ENCODE results near the gene FOXL3.
"Not testable (repeated sequence)": the region's sequence is repeated elsewhere in the genome, so short reads cannot be mapped to it uniquely, and the experiment has no call there.

The FOXL3 gene

GRCh38 chr7:286266-286665 lies 3.7 kb upstream of the FOXL3 start:
- DNase-seq (ENCODE audit: low spot score) (no peak), FAIRE-seq (no peak)

DNA sequence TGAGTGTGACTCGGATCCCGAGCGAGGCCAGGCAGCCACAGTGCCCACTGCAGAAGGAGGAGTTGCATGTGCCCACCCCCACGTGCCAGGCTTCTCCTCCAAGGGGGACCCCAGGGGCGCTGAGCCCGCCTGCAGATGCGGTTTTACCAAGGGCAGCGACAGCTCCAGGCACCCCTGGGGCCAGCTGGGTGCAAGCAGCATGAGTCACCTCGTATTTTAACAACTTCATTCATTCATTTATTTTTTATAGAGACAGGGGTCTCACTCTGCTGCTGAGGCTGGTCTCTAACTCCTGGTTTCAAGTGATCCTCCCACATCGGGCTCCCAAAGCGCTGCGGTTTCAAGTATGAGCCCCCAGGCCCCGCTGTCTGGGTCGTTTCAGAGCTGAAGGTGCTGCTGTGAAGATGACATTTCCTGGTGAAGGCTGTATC lies 1.3 kb upstream of the FOXL3 start:
- FAIRE-seq = no peak
- no peak for DNase-seq (ENCODE audit: low spot score)

DNA sequence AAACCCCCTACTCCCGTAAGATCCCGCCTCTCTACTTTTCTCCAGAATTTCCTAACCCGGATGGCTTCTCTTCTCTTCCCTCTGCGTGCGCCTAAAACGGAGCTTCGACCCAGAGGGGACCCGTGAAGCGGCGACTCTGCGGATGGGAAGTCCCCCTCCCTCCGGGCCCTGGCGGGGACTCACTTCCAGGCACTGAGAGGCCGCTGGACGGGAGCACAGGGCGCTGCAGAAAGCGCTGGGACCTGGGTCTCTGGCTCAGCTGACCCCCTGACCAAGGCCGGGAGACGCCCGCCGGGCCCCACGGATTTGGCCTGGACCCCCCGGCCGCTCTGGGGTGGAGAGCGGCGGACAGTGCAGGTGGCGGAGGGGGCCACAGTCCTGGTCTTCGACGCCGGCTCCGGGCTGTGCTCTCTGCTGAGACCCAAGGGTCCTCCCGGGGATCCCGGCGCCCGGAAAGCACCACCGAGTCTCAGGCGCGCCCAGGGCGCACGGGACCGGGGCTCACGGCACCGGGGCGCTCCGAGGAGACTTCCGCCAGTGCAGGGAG lies 688 bp upstream of the FOXL3 start:
- FAIRE-seq = no peak
- DNase-seq (ENCODE audit: low spot score) = no peak

DNA sequence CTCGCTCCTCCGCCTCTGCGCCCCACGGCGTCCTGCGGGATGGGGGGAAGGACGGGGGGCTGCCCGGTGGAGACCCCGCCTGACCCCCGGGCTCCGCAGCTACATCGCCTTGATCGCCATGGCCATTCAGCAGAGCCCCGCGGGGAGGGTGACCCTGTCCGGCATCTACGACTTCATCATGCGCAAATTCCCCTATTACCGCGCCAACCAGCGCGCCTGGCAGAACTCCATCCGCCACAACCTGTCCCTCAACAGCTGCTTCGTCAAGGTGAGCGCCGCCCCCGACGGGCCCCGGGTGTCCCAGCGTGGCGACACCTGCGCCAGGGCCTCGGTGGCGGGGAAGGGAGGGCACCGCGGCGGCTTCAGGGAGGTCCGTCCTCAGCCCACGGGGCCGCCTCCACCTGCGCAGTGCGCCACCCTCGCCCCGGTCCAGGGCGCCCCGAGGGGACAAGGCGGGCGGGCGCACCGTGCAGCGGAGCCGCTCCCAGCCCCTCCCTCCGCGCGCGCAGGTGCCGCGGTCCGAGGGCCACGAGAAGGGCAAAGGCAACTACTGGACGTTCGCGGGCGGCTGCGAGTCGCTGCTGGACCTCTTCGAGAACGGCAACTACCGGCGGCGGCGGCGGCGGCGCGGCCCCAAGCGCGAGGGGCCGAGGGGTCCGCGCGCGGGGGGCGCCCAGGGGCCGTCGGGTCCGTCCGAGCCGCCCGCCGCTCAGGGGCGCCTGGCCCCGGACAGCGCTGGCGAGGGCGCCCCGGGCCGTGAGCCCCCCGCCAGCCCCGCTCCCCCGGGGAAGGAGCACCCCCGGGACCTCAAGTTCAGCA lies 793 bp downstream of the FOXL3 start:
- FAIRE-seq (no peak), DNase-seq (ENCODE audit: low spot score) (no peak)

DNA sequence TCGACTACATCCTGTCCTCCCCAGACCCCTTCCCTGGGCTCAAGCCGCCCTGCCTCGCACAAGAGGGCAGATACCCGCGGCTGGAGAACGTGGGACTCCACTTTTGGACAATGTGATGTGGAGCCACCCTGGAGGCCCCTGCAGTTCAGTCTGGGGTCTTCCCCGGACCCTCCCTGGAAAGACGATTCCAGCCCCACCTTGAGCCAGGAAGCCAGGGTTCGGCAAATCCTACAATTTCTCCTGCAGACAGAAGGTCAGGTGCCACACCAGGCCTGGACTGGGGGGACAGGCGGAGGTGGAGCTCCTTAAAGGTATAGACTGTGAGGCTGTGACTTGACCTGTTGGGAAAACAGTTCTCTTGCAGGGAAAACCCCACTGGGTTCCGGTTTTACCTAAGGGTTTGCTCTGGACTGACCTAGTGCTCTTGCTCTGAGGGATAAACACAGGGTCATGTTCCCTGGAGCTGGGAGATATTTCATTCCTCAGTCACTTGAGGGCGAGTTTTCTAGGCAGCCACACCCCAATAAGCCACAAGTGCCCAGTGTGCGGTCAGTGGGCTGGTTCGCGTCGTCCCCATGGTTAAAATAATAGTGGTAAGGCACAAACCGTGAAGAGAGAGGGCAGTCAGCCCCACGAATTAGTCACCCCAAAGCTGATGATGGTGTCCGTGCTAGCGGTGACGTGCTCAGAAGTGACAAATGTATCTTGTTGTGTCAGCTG lies 1.6 kb downstream of the FOXL3 start:
- peak; percentile 72 for DNase-seq (ENCODE audit: low spot score)
- peak; percentile 78 for FAIRE-seq

DNA sequence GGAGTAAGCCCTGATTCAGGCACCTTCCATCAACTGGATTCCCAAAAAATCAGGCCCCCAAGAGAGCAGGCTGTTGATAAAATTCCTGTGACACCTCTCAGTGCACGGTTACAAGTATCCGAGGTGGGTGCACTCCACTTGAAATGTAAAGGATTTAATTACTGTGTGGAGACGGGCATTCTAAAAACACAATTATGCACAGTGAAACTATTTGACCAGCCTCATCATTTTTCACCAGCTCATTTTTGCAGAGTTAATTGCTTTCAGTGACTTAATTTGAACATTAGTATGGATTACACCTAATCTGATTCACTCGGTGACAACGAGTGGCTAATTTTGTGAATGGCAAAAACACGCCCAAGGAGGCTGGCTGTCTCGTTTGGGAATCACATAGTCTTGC lies 2.3 kb downstream of the FOXL3 start:
- DNase-seq (ENCODE audit: low spot score) = no peak
- FAIRE-seq = no peak

GRCh38 chr7:292826-293225 lies 2.9 kb downstream of the FOXL3 start:
- DNase-seq (ENCODE audit: low spot score) (no peak), FAIRE-seq (no peak)

DNA sequence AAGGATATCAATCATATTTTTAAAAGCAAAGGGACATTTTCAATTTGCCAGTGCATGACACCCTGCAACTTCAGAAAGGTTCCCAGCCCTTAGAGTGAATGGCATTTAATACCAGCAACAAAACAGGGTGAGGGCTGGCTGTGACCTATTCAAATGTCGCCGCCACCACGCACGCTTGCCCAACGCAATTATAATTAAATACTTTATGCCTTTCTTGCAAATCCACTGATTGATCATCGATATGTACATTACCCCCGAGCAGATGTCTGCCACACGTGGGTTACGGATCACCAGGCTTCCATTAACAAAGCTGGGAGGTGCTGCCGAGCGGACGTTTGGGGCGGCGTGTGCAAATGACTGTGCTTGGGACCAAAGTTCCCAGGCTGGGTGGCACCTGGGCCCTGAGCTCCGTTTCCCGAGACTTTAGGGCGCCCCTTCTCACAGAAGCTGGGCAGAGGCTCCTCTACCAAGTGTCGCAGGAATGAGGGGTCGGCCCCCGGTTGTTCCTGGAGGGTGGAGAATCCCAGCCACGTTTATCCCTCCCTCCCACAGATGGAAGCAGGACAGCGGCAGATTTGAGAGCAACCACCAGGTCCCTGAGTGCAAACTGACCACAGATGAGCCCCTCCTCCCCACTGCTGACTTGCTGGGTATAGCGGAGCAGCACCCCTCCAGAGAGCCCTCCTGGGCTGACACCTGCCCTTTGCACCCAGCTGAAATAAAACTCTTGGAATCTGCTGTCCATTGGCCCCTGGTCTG lies 3.9 kb downstream of the FOXL3 start:
- DNase-seq (ENCODE audit: low spot score) (no peak), FAIRE-seq (no peak)

DNA sequence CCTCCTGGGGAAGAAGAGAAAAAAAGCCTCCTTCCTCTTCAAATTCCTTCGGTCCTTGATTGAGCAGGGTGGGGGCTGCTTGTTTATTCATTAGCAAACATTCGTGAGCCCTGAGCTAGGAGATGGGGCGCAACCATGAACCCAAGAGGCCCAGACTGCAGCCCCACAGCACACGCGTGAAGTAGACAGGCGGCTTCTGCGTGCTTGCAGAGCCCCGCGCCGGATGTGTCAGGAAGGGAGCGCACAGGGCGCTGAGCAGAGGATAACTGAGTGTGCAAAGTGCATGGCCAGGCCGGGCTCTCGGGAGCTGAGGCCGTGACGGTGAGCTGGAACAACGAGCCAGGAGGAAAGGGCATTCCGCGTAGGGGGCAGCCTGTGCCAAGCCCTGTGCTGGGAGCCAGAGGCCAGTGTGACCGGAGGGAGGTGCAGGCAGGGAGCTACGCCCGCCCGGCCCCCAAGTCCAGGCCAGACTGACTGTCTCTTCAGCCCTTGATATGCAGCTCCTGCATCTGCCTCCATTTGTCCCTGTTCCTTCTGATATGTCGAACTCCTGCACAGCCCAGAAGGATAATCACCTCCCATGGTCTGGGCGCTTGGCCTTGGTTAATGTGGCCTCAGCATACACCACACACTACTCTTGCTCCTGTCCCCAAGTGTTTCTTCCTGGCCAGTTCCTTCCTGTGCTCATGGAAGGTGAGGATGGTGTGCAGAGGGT lies 4.6 kb downstream of the FOXL3 start:
- no peak for DNase-seq (ENCODE audit: low spot score)
- FAIRE-seq = no peak

- no peak for DNase-seq (ENCODE audit: low spot score)
- FAIRE-seq = no peak
These were observed 5.5 kb downstream of the FOXL3 start for GRCh38 chr7:295155-296154.

DNA sequence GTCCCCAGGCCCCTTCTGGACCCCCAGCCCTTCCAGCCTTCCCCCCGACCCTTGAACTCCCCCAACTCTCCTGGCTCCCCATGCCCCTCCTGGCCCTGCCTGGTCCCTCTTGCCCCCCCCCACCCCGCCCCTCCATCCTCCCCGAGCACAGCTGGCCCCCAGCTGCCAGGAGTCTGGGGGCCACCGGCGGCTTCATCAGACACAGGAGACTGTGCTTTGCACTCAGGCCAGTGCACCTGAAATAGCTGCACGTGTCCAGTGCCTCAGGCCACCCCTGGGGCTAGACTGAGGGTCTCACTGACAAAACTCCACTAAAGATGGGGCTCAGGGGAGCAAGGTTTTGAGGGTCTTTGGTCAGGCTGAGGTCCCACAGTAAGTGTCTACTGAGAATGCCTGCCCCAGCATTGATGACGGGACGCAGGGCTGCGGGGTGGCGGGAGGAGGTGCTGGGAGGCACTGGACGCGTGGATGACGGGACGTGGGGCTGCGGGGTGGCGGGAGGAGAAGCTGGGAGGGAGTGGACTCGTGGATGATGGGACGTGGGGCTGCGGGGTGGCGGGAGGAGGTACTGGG lies 6.5 kb downstream of the FOXL3 start:
- FAIRE-seq (no peak), DNase-seq (ENCODE audit: low spot score) (no peak)

GRCh38 chr7:297141-297540 lies 7.2 kb downstream of the FOXL3 start:
- FAIRE-seq; DNase-seq (ENCODE audit: low spot score): not testable (repeated sequence)

GRCh38 chr7:297611-298374 lies 7.8 kb downstream of the FOXL3 start:
- FAIRE-seq (no peak), DNase-seq (ENCODE audit: low spot score) (no peak)

- DNase-seq (ENCODE audit: low spot score) (no peak), FAIRE-seq (no peak)
These were observed 8.4 kb downstream of the FOXL3 start for GRCh38 chr7:298375-298702.

DNA sequence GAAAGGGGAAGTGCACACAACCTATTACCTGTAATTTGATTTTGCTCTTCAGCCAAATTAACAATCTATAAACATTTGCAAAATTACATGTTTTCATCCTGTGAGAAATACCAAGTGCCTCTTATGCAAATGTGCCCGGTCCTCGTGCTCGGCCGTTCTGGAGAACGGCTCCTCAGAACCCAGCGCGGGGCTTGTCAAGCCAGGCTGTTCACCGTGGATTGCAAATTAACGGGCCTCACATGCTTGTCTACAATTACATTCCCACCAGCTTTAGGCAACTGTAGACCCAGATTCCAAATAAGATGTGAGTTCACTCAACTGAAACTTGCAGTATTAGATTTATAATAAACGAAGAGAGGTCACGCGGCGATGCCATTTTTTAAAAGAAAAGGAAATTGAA lies 8.8 kb downstream of the FOXL3 start:
- FAIRE-seq (no peak), DNase-seq (ENCODE audit: low spot score) (no peak)

DNA sequence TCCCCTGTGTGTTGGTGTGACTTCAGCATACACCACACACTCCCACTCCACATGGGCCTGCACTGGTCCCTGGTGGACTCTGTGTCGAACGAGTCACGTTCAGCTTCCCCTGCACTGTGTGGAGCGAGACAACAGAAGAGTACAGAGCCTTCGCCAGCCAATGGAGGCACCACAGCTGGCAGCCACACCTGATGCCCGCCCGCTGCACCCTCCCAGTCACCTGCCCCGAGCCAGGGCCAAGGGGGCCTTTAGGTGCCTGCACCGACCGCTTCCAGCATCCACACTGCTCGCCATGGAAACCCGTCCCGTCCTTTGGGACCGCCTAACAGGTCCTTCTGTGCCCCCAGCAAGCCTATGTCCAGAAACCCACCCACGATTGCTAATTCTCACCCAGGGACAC lies 9.2 kb downstream of the FOXL3 start:
- FAIRE-seq = no peak
- no peak for DNase-seq (ENCODE audit: low spot score)

- FAIRE-seq (no peak), DNase-seq (ENCODE audit: low spot score) (no peak)
These were observed 9.7 kb downstream of the FOXL3 start for GRCh38 chr7:299628-300027.

DNA sequence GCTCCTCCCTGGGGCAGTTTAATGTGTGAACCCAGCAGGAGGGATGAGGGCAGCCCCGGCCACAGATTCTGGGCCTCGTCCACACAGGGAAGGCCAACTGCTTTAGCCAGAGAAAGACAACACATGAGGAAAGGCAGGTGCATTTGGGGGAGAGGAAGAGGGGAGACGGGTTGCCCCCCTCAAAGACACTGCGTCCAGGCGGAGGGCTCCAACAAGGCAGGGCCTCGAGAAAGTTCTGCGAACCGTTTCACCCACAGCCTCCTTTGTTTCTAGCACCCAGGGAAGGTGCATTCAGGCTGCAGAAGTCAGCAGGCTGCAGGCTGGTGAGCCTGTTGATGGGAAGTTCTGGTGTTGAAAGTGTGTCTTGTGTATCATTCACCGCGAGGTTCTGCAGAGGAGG lies 10.1 kb downstream of the FOXL3 start:
- DNase-seq (ENCODE audit: low spot score) (no peak), FAIRE-seq (no peak)
